GM21717 (cell line): Measurements from ENCODE around the gene ZNF414.

Experiments
- ATAC-seq: cut with Tn5 transposase; IDR thresholded peaks from one replicate; pipeline ENCODE4 v1.9.1; 2021; ENCODE audit warnings: mild to moderate bottlenecking, moderate library complexity; ENCODE audit not compliant: unreplicated experiment

ZNF414 gene

GRCh38 chr19:8491574-8491973 is 22.4 kb downstream of the ZNF414 start:
- no peak for ATAC-seq

- ATAC-seq: no peak
These were observed 23.1 kb downstream of the ZNF414 start for GRCh38 chr19:8490873-8491272.

- ATAC-seq: no peak
These were observed 23.6 kb downstream of the ZNF414 start for GRCh38 chr19:8490395-8490760.

- no peak for ATAC-seq
These were observed 24.2 kb downstream of the ZNF414 start for GRCh38 chr19:8489561-8490394.

- no peak for ATAC-seq
These were observed 25.6 kb downstream of the ZNF414 start for GRCh38 chr19:8488365-8488764.

- no peak for ATAC-seq
These were observed 26.7 kb downstream of the ZNF414 start for GRCh38 chr19:8487137-8487851.

GRCh38 chr19:8486661-8487136 is 27.3 kb downstream of the ZNF414 start:
- ATAC-seq: no peak

- ATAC-seq: no peak
These were observed 28.2 kb downstream of the ZNF414 start for GRCh38 chr19:8485561-8486371.

GRCh38 chr19:8484331-8484894 is 29.6 kb downstream of the ZNF414 start:
- ATAC-seq: no peak

- ATAC-seq: no peak
These were observed 30.8 kb downstream of the ZNF414 start for GRCh38 chr19:8483165-8483564.

- no peak for ATAC-seq
These were observed 31.3 kb downstream of the ZNF414 start for GRCh38 chr19:8482696-8483095.

- no peak for ATAC-seq
These were observed 32.4 kb downstream of the ZNF414 start for GRCh38 chr19:8481616-8482015.

GRCh38 chr19:8481201-8481600 is 32.8 kb downstream of the ZNF414 start:
- no peak for ATAC-seq

GRCh38 chr19:8478598-8478997 is 35.4 kb downstream of the ZNF414 start:
- no peak for ATAC-seq

- ATAC-seq: no peak
These were observed 36.1 kb downstream of the ZNF414 start for GRCh38 chr19:8477889-8478288.

GRCh38 chr19:8476524-8476923 is 37.4 kb downstream of the ZNF414 start:
- ATAC-seq: no peak

- ATAC-seq: no peak
These were observed 39.0 kb downstream of the ZNF414 start for GRCh38 chr19:8475005-8475404.

GRCh38 chr19:8473648-8474476 is 40.1 kb downstream of the ZNF414 start:
- no peak for ATAC-seq

- no peak for ATAC-seq
These were observed 44.2 kb downstream of the ZNF414 start for GRCh38 chr19:8469613-8470368.
